Epithelial cell of esophagus (primary cell): ENCODE measurements around the gene VWA3B.
A peak's percentile ranks its signal among the peaks of the same experiment; 100 is the strongest.

Source experiments
- DNase-seq: peaks from one replicate; pipeline ENCODE4 v3.0.0; 2010; ENCODE audit warnings: low read depth
- H3K4me3 ChIP-seq: 2 replicates; pipeline ENCODE4 v1.5.1; 2011; ENCODE audit warnings: mild to moderate bottlenecking, low read length, control low read depth
- CTCF ChIP-seq: IDR thresholded peaks from 2 replicates; pipeline ENCODE4 v1.5.1; 2011; ENCODE audit warnings: low read depth, mild to moderate bottlenecking, low read length, control low read depth, inconsistent platforms; ENCODE audit not compliant: insufficient read depth; ENCODE audit errors: missing control alignments

VWA3B gene

GRCh38 chr2:98187194-98187593 lies 100.2 kb downstream of the VWA3B start:
- no peak overlapping the region for H3K4me3 ChIP-seq
- TF ChIP-seq CTCF = no peak
- DNase-seq = no peak

GRCh38 chr2:98188351-98189046 lies 101.5 kb downstream of the VWA3B start:
- TF ChIP-seq CTCF = peak; percentile 52
- DNase-seq = peak; percentile 82
- no peak overlapping the region for H3K4me3 ChIP-seq

- no peak overlapping the region for H3K4me3 ChIP-seq
- no peak for DNase-seq
- TF ChIP-seq CTCF = no peak
Measured at GRCh38 chr2:98191883-98192282, 104.9 kb downstream of the VWA3B start.

- TF ChIP-seq CTCF = no peak
- DNase-seq = no peak
- H3K4me3 ChIP-seq = no peak overlapping the region
Measured at GRCh38 chr2:98201576-98201975, 114.6 kb downstream of the VWA3B start.

GRCh38 chr2:98205889-98206288 lies 118.9 kb downstream of the VWA3B start:
- H3K4me3 ChIP-seq = no peak overlapping the region
- no peak for DNase-seq
- TF ChIP-seq CTCF = no peak

GRCh38 chr2:98212092-98213000 lies 125.4 kb downstream of the VWA3B start:
- no peak for DNase-seq

More at GRCh38 chr2:98212092-98213000, 125.4 kb downstream of the VWA3B start:
- TF ChIP-seq CTCF = no peak
- H3K4me3 ChIP-seq = no peak overlapping the region
